IMR-90 (cell line): Measurements from ENCODE around the gene MYH3. TPM values are rescaled to one million over a fixed set of nuclear protein-coding genes. Genes with fewer than 3 reads are reported as not detected.

Source experiments
- ATAC-seq: fragments of 200-7000 bp; cut with Tn5 transposase; 2 replicates; pipeline ENCODE4 v1.9.1; 2020; ENCODE audit warnings: low read depth, mild to moderate bottlenecking, moderate library complexity
- BruUV-seq: library from RNA; stranded (reverse); fragments of 400-500 nt; replicated peaks from 2 replicates; lab custom pipeline; 2021; lab: Mats Ljungman, UMichigan
- CTCF ChIA-PET: fragments of 300-600 bp; formaldehyde crosslinking; extraction: SDS; loops from one replicate; lab custom pipeline; 2021; ENCODE audit warnings: antibody characterized with exemption; lab: Yijun Ruan, JAX
- POLR2A ChIA-PET: fragments of 300-600 bp; sonication (Branson Sonifier 250); formaldehyde crosslinking; loops from one replicate; lab custom pipeline; 2022; ENCODE audit warnings: antibody characterized with exemption; ENCODE audit not compliant: unreplicated experiment; lab: Charles Lee
- DNase-seq: peaks from one replicate; pipeline ENCODE4 v3.0.0; 2013
- H2AFZ ChIP-seq: replicated peaks from 2 replicates; pipeline ENCODE3; 2013; ENCODE audit warnings: low read length, mild to moderate bottlenecking; ENCODE audit not compliant: poor library complexity
- H2AK5ac ChIP-seq: 2 replicates; pipeline ENCODE4 v1.6.1; 2013; ENCODE audit warnings: low read depth, low read length, inconsistent platforms
- H2AK9ac ChIP-seq: replicated peaks from 2 replicates; pipeline ENCODE3; 2013; ENCODE audit warnings: mild to moderate bottlenecking, low read depth, low read length, moderate library complexity; ENCODE audit not compliant: poor library complexity
- H2BK120ac ChIP-seq: 2 replicates; pipeline ENCODE4 v1.6.1; 2013; ENCODE audit warnings: low read depth, low read length, inconsistent platforms
- H2BK15ac ChIP-seq: 3 replicates; pipeline ENCODE4 v1.6.1; 2013; ENCODE audit warnings: low read depth, low read length, inconsistent platforms
- H2BK20ac ChIP-seq: 2 replicates; pipeline ENCODE4 v1.6.1; 2013; ENCODE audit warnings: low read depth, mild to moderate bottlenecking, inconsistent platforms, low read length, moderate library complexity
- H2BK5ac ChIP-seq: 2 replicates; pipeline ENCODE4 v1.6.1; 2013; ENCODE audit warnings: mild to moderate bottlenecking, low read depth, low read length, inconsistent platforms; ENCODE audit not compliant: poor library complexity, severe bottlenecking
- H3K14ac ChIP-seq: replicated peaks from 2 replicates; pipeline ENCODE4 v1.6.1; 2013; ENCODE audit warnings: low read depth, low read length, inconsistent platforms
- H3K18ac ChIP-seq: 2 replicates; pipeline ENCODE4 v1.6.1; 2013; ENCODE audit warnings: low read depth, low read length, control low read depth
- H3K23ac ChIP-seq: 2 replicates; pipeline ENCODE4 v1.6.1; 2013; ENCODE audit warnings: low read depth, low read length, inconsistent platforms
- H3K27ac ChIP-seq: 2 replicates; pipeline ENCODE4 v1.5.1; 2013; ENCODE audit warnings: mild to moderate bottlenecking, control low read depth, low read length; ENCODE audit not compliant: insufficient read depth
- H3K27me3 ChIP-seq: 2 replicates; pipeline ENCODE4 v1.6.1; 2013; ENCODE audit warnings: low read length; ENCODE audit not compliant: control insufficient read depth, insufficient read depth
- H3K36me3 ChIP-seq: 2 replicates; pipeline ENCODE4 v1.6.1; 2013; ENCODE audit warnings: low read length, mixed read lengths; ENCODE audit not compliant: control insufficient read depth, insufficient read depth
- H3K4ac ChIP-seq: 2 replicates; pipeline ENCODE4 v1.6.1; 2013; ENCODE audit warnings: low read depth, low read length, inconsistent platforms
- H3K4me1 ChIP-seq: 2 replicates; pipeline ENCODE4 v1.6.1; 2013; ENCODE audit warnings: low read length, mixed read lengths; ENCODE audit not compliant: control insufficient read depth, insufficient read depth
- H3K4me2 ChIP-seq: 2 replicates; pipeline ENCODE4 v1.6.1; 2013; ENCODE audit warnings: low read depth, mild to moderate bottlenecking, control low read depth, low read length, moderate library complexity
- H3K4me3 ChIP-seq: 2 replicates; pipeline ENCODE4 v1.5.1; 2013; ENCODE audit warnings: low read depth, mild to moderate bottlenecking, control low read depth, low read length, moderate library complexity; ENCODE audit not compliant: insufficient read depth
- H3K56ac ChIP-seq: 2 replicates; pipeline ENCODE4 v1.6.1; 2013; ENCODE audit warnings: low read length, inconsistent platforms; ENCODE audit not compliant: insufficient read depth; ENCODE audit errors: extremely low read depth
- H3K79me1 ChIP-seq, 2 experiments: 2 replicates each; pipeline ENCODE4 v1.6.1; 2013; ENCODE audit warnings: low read length in 2 of 2, inconsistent platforms in 1 of 2, low read depth in 1 of 2
- H3K9ac ChIP-seq: 2 replicates; pipeline ENCODE4 v1.6.1; 2013; ENCODE audit warnings: low read depth, low read length, control low read depth
- H3K9me1 ChIP-seq: 2 replicates; pipeline ENCODE4 v1.6.1; 2013; ENCODE audit warnings: low read length, inconsistent platforms; ENCODE audit not compliant: insufficient read depth
- H3K9me3 ChIP-seq: 2 replicates; pipeline ENCODE4 v1.6.1; 2013; ENCODE audit warnings: low read length; ENCODE audit not compliant: control insufficient read depth, insufficient read depth
- H4K20me1 ChIP-seq: 2 replicates; pipeline ENCODE4 v1.6.1; 2013; ENCODE audit warnings: low read length, inconsistent platforms; ENCODE audit not compliant: insufficient read depth
- H4K5ac ChIP-seq: 2 replicates; pipeline ENCODE4 v1.6.1; 2013; ENCODE audit warnings: mild to moderate bottlenecking, low read depth, low read length, control low read depth
- H4K8ac ChIP-seq, 2 experiments: 2 replicates each; pipeline ENCODE4 v1.6.1; 2013; ENCODE audit warnings: low read depth in 2 of 2, low read length in 2 of 2, control low read depth in 1 of 2, inconsistent platforms in 1 of 2
- H4K91ac ChIP-seq: 2 replicates; pipeline ENCODE4 v1.6.1; 2013; ENCODE audit warnings: low read depth, low read length, inconsistent platforms; ENCODE audit not compliant: insufficient read depth
- MAFK ChIP-seq: IDR thresholded peaks from 2 replicates; pipeline ENCODE4 v1.6.1; 2012; ENCODE audit warnings: low read depth, low read length, improper control_type of control experiment
- NFE2L2 ChIP-seq: fragments of 150-350 bp; IDR thresholded peaks from 2 replicates; pipeline ENCODE4 v1.6.1; 2016; ENCODE audit warnings: low read depth, mild to moderate bottlenecking, low read length
- WGBS, 2 experiments: methylation state at CpG; one replicate each; pipeline versions ENCODE4 v1.1.5 to v1.1.7; 2013; ENCODE audit warnings: missing lambda C conversion rate in 2 of 2; ENCODE audit not compliant: insufficient read length in 1 of 2; ENCODE audit errors: extremely low coverage in 2 of 2; 5-methylcytosine and 5-hydroxymethylcytosine counted together
- dilution Hi-C: fragments of 300-500 bp; cut with HindIII; formaldehyde crosslinking; loops from one replicate; pipeline ENCODE4 v1.14.3; 2018; ENCODE audit warnings: low sequenced_read_pairs; ENCODE audit not compliant: unreplicated experiment
- in situ Hi-C: fragments of 300-500 bp; cut with MboI; formaldehyde crosslinking; loops from 3 replicates; pipeline ENCODE4 v1.14.3; 2019; ENCODE audit warnings: low sequenced_read_pairs, inconsistent platforms, mixed read lengths
- intact Hi-C: fragments of 100-400 bp; cut with micrococcal nuclease; formaldehyde crosslinking; loops from 2 replicates; pipeline ENCODE4 v1.10.0; 2022
- polyA plus RNA-seq, 3 experiments: library from polyadenylated mRNA; depleted of rRNA; stranded (reverse); fragments of >200 nt; gene quantifications; 2 replicates each; pipeline ENCODE4 v1.2.3, GENCODE V29; 2012; ENCODE audit warnings: low replicate concordance in 1 of 3
- total RNA-seq: library from RNA; depleted of rRNA; stranded (reverse); fragments of >200 nt; gene quantifications from 2 replicates; pipeline ENCODE4 v1.2.3, GENCODE V29; 2012
- TF ChIP-seq, protein P1 (sequence below): fragments of 150-350 bp; IDR thresholded peaks from 2 replicates; pipeline ENCODE4 v1.6.1; 2017; ENCODE audit warnings: mild to moderate bottlenecking, antibody characterized with exemption, low read length, low read depth

MYH3 gene
- total and polyA plus RNA-seq, 2 of the 4 experiments (the other 2 are of a cell fraction): 0.54 to 0.63 TPM

DNA sequence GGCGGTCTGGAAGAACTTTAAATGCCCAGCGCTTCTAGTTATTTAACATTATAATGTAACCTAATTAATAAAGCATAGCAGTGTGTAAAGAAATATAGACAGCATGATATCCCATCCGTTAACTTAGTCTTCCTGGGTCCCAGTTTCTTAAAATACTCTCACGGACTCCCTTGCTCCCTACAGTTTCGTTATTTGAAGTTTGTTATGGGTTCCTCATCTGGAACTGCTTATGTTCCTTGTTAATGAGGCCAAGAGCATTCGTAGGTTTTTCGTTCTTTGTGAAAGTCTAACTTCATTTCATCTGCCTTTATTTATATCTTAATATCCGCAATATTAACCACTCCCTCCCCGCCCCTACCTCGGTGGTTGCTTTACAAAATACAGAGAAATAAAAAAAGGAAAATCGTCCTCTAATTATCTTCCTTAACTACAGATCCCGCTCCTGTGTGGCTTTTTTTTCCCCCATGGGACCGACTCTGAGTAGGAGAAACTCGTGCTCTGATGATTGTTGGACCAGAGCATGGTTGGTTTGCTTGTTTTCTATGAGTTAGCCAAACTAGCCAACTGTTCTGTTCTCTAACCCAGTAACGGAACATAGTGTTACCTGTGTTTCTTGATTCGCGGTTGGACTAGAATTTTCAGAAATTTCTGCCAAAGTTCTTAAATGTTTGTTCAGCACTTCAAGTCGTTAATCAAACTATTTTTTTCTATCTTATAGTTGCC lies 41.1 kb upstream of the MYH3 start:
- ChIA-PET POLR2A (no interaction called here), CTCF (no interaction called here)
- H3K4me3 ChIP-seq: peak overlapping the region; percentile 77
- peak overlapping the region; percentile 72 for H2BK120ac ChIP-seq
- H3K4me2 ChIP-seq: peak overlapping the region; percentile 95
- peak overlapping the region; percentile 91 for H3K4ac ChIP-seq
- peak overlapping the region; percentile 55 to 83 for H4K8ac ChIP-seq
- no peaks in the 10 kb centered on the region for H3K9me1 ChIP-seq
- WGBS, 2 experiments: no CpG with 5 or more reads among the region's 18 CpGs
- H3K14ac ChIP-seq: peak overlapping the region; percentile 95
- H3K27me3 ChIP-seq: no peaks in the 10 kb centered on the region
- dilution Hi-C loops: no loop called here
- H2BK5ac ChIP-seq: peak overlapping the region; percentile 89
- H2AK9ac ChIP-seq: no peak overlapping the region
- in situ Hi-C loops: no loop called here
- peak overlapping the region; percentile 95 for H3K23ac ChIP-seq
- no peak overlapping the region; the same call in 1 of the 2 replicates for H2AK5ac ChIP-seq
- H3K18ac ChIP-seq: peak overlapping the region; percentile 52; the same call in 1 of the 2 replicates
- H3K79me1 ChIP-seq: peaks cover 31 to 56% of the 10 kb centered on the region in 2 experiments
- H3K56ac ChIP-seq: peak overlapping the region; percentile 96
- H4K91ac ChIP-seq: peak overlapping the region; percentile 75
- H4K5ac ChIP-seq: peak overlapping the region; percentile 57
- no peaks in the 10 kb centered on the region for H3K9me3 ChIP-seq
- no peaks in the 10 kb centered on the region for H4K20me1 ChIP-seq
- no peak overlapping the region for H2AFZ ChIP-seq
- H3K9ac ChIP-seq: peak overlapping the region; percentile 70
- H3K36me3 ChIP-seq: peaks cover 5% of the 10 kb centered on the region
- no peak overlapping the region for H2BK20ac ChIP-seq
- H3K4me1 ChIP-seq: peaks cover 2% of the 10 kb centered on the region
- BruUV-seq: TSS peak; percentile 59
- intact Hi-C loops: loop anchor here (5.0 kb wide), 1 partner anchor 51 kb away; no protein-coding TSS in a partner anchor
- DNase-seq: peak; percentile 10
- peak overlapping the region; percentile 68; the same call in 2 of the 3 replicates for H2BK15ac ChIP-seq
- ATAC-seq: no peak
- peak overlapping the region; percentile 72 for H3K27ac ChIP-seq
- TF ChIP-seq, protein P1, sequence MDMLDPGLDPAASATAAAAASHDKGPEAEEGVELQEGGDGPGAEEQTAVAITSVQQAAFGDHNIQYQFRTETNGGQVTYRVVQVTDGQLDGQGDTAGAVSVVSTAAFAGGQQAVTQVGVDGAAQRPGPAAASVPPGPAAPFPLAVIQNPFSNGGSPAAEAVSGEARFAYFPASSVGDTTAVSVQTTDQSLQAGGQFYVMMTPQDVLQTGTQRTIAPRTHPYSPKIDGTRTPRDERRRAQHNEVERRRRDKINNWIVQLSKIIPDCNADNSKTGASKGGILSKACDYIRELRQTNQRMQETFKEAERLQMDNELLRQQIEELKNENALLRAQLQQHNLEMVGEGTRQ: no peak
- TF ChIP-seq NFE2L2 (no peak), MAFK (no peak)
